ENCODE results near the gene ATP6AP2. TPM values are rescaled to one million over a fixed set of nuclear protein-coding genes. Genes with fewer than 3 reads are reported as not detected.

The ATP6AP2 gene
- total and polyA plus RNA-seq, 12 donors = 32.3 to 164 (median 140) TPM

DNA sequence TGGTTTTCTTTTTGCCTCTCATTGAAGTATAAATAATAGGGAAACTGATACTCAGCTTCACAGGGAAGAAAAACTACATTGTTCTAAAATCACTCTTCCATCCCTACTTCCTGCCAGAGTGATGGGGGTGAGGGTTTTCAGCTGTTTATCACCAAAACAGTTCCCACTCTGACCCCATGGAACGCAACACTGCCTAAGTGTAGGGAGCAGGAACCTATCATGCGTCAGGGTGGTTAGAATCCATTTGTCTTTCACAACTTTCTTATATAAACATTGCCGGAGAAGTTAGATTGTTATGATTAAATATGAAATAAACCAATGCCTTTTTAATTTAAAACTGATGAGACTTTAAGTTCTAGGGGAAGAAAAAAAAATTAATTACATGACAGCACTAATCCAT is 26.6 kb downstream of the ATP6AP2 start:
- H3K4me1 ChIP-seq (replicated peaks in 1 of 2) = no peaks in the 10 kb centered on the region
- 79 to 94% (median 87%) methylated on average over 3 of the region's 3 CpGs for WGBS, 4 donors
- no peaks in the 10 kb centered on the region for H3K9me3 ChIP-seq (replicated peaks in 1 of 3)
- H3K36me3 ChIP-seq (replicated peaks in 1 of 2) = peaks cover 0 to 3% of the 10 kb centered on the region in 2 donors
- no peak for DNase-seq
- no peak for TF ChIP-seq CTCF (IDR thresholded peaks at IDR 0.05)
- no peak for TF ChIP-seq POLR2A (IDR thresholded peaks at IDR 0.05)
- H3K27me3 ChIP-seq = peaks cover 6% of the 10 kb centered on the region
- no peak overlapping the region for H3K27ac ChIP-seq
- H3K4me3 ChIP-seq = no peak overlapping the region
- intact Hi-C loops (cut with DNase I) = no loop called here

DNA sequence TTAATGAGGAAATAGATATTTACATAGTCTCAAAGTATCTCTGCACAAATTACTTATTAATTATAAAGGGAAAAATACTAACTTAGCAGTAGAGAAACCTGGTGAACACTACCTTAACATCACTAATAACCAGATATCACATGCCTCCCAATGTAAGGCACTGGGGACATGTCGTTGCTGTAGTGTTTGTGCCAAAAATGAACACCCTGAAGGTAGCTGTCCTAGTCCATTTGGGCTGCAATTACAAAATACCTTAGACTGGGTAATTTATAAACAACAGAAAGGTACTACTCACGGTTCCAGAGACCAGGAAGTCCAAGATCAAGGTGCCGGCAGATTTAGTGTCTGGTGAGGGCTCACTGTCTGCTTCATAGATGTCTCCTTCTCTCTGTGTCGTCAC is 31.7 kb downstream of the ATP6AP2 start:
- H3K27me3 ChIP-seq = peaks cover 6% of the 10 kb centered on the region
- TF ChIP-seq CTCF (IDR thresholded peaks at IDR 0.05) (no peak), POLR2A (IDR thresholded peaks at IDR 0.05) (no peak)
- H3K4me3 ChIP-seq = no peak overlapping the region
- no peak overlapping the region for H3K27ac ChIP-seq
- no peak for DNase-seq
- H3K4me1 ChIP-seq (replicated peaks in 1 of 2) = no peaks in the 10 kb centered on the region
- WGBS, 4 donors = 62 to 86% (median 66%) methylated on average over 1 to 4 of the region's 4 CpGs
- intact Hi-C loops (cut with DNase I) = no loop called here
- H3K9me3 ChIP-seq (replicated peaks in 1 of 3) = no peaks in the 10 kb centered on the region
- H3K36me3 ChIP-seq (replicated peaks in 1 of 2) = no peaks in the 10 kb centered on the region

DNA sequence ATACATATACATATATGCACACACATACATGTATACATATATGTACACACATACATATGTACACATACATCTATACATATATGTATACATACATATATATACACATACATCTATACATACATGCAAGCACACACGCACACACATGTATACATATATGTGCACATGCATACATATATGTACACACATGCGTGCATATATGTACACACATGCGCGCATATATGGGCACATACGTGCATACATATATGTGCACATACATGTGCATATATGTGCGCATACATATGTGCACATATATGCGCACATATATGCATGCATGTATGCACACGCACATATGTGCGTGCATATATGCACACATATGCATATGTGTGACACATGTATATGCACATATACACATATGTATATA is 35.2 kb downstream of the ATP6AP2 start:
- no peaks in the 10 kb centered on the region for H3K9me3 ChIP-seq (replicated peaks in 1 of 3)
- no peak overlapping the region for H3K27ac ChIP-seq
- H3K4me1 ChIP-seq (replicated peaks in 1 of 2) = no peaks in the 10 kb centered on the region
- H3K4me3 ChIP-seq = no peak overlapping the region
- TF ChIP-seq POLR2A (IDR thresholded peaks at IDR 0.05) (no peak), CTCF (IDR thresholded peaks at IDR 0.05) (no peak)
- DNase-seq = no peak
- WGBS, 4 donors = 73 to 78% (median 74%) methylated on average over 9 of the region's 9 CpGs
- no peaks in the 10 kb centered on the region for H3K27me3 ChIP-seq
- H3K36me3 ChIP-seq (replicated peaks in 1 of 2) = no peaks in the 10 kb centered on the region
- intact Hi-C loops (cut with DNase I) = no loop called here

GRCh38 chrX:40617566-40617965 is 36.8 kb downstream of the ATP6AP2 start:
- 82 to 90% (median 84%) methylated on average over 7 of the region's 7 CpGs for WGBS, 4 donors
- no peaks in the 10 kb centered on the region for H3K27me3 ChIP-seq
- TF ChIP-seq POLR2A (IDR thresholded peaks at IDR 0.05) = no peak
- TF ChIP-seq CTCF (IDR thresholded peaks at IDR 0.05) = no peak
- H3K4me3 ChIP-seq = no peak overlapping the region
- no peaks in the 10 kb centered on the region for H3K36me3 ChIP-seq (replicated peaks in 1 of 2)
- H3K9me3 ChIP-seq (replicated peaks in 1 of 3) = no peaks in the 10 kb centered on the region
- DNase-seq = no peak
- H3K27ac ChIP-seq = no peak overlapping the region
- no peaks in the 10 kb centered on the region for H3K4me1 ChIP-seq (replicated peaks in 1 of 2)
- intact Hi-C loops (cut with DNase I) = no loop called here

Measured in adrenal gland (tissue), 12 donors.